Psoas muscle (tissue), 8 donors: ENCODE measurements around the gene ADRM1. TPM values are rescaled to one million over a fixed set of nuclear protein-coding genes. Genes with fewer than 3 reads are reported as not detected.
A peak's percentile ranks its signal among the peaks of the same experiment; 100 is the strongest.

ENCODE experiments used
- ATAC-seq, 4 donors: fragments of 200-7000 bp; cut with Tn5 transposase; one replicate each; pipeline ENCODE4 v1.9.1; 2020; ENCODE audit warnings: moderate library complexity in 3 of 4, mild to moderate bottlenecking in 2 of 4
- DNase-seq, 2 donors: peaks; one replicate each; pipeline ENCODE4 v3.0.0-alpha.2; 2020
- H3K27ac ChIP-seq: fragments of 200-600 bp; one replicate; pipeline ENCODE4 v1.8.0; 2022
- H3K27me3 ChIP-seq, 3 donors: fragments of 200-600 bp in 1 of 3; one replicate each; pipeline versions ENCODE4 v1.6.1 to v1.8.0; 2013 to 2022; ENCODE audit warnings: low read length in 2 of 3, mild to moderate bottlenecking in 2 of 3, moderate library complexity in 1 of 3; ENCODE audit not compliant: insufficient read depth in 3 of 3
- H3K36me3 ChIP-seq, 2 donors: fragments of 200-600 bp in 1 of 2; one replicate each; pipeline versions ENCODE4 v1.6.1 to v1.8.0; 2013 to 2022; ENCODE audit warnings: low read depth in 1 of 2, mild to moderate bottlenecking in 1 of 2, moderate library complexity in 1 of 2; ENCODE audit not compliant: insufficient read depth in 1 of 2
- H3K4me1 ChIP-seq: fragments of 200-600 bp; one replicate; pipeline ENCODE4 v1.8.0; 2022
- H3K4me3 ChIP-seq: fragments of 200-600 bp; one replicate; pipeline ENCODE4 v1.8.0; 2022; ENCODE audit warnings: mild to moderate bottlenecking
- H3K9me3 ChIP-seq: fragments of 200-600 bp; one replicate; pipeline ENCODE4 v1.8.0; 2022
- WGBS, 3 donors: extraction: QIAGEN DNeasy Blood & Tissue Kit; methylation state at CpG; one replicate each; pipeline versions ENCODE4 v1.1.6 to v1.1.7; 2013; 5-methylcytosine and 5-hydroxymethylcytosine counted together
- intact Hi-C, 2 donors: fragments of 100-400 bp; cut with DNase I; formaldehyde crosslinking; loops; one replicate each; pipeline versions ENCODE4 v1.11.0 to v1.14.2; 2022
- polyA plus RNA-seq, 3 donors: library from polyadenylated mRNA; stranded (reverse); fragments of 200-250 nt; gene quantifications; one replicate each; pipeline ENCODE4 v1.2.3, GENCODE V29; 2013
- total RNA-seq, 4 donors: library from RNA; stranded (reverse); fragmentation: NEBNext Ultra II Directional in 2 of 4; extraction: Animal tissue kit (Norgen Biotek cat#: 25700) in 2 of 4; gene quantifications; one replicate each; pipeline versions ENCODE4 v1.2.1 to v1.2.4, GENCODE V29; 2021 to 2023
- TF ChIP-seq, protein P1 (sequence below): fragments of 200-600 bp; IDR thresholded peaks from one replicate; pipeline ENCODE4 v1.8.0; 2022; ENCODE audit warnings: antibody characterized with exemption
- donor health status: healthy with polysubstance abuse.
- donor health status: DM: no; HTN: no; CAD: no; lungs with moderate emphysema.
- donor health status: Bipolar disorder and iron deficiency.
- donor health status: healthy.
- donor health status: DM: yes; HTN: yes; CAD: no.
- donor health status: DM: no; HTN: no; CAD: no.
- donor health status: DM: no; HTN: no; CAD: no.
- donor health status: DM: yes; HTN: yes; CAD: no.

ADRM1 gene
- total and polyA plus RNA-seq, 7 donors = 142 to 603 (median 280) TPM

DNA sequence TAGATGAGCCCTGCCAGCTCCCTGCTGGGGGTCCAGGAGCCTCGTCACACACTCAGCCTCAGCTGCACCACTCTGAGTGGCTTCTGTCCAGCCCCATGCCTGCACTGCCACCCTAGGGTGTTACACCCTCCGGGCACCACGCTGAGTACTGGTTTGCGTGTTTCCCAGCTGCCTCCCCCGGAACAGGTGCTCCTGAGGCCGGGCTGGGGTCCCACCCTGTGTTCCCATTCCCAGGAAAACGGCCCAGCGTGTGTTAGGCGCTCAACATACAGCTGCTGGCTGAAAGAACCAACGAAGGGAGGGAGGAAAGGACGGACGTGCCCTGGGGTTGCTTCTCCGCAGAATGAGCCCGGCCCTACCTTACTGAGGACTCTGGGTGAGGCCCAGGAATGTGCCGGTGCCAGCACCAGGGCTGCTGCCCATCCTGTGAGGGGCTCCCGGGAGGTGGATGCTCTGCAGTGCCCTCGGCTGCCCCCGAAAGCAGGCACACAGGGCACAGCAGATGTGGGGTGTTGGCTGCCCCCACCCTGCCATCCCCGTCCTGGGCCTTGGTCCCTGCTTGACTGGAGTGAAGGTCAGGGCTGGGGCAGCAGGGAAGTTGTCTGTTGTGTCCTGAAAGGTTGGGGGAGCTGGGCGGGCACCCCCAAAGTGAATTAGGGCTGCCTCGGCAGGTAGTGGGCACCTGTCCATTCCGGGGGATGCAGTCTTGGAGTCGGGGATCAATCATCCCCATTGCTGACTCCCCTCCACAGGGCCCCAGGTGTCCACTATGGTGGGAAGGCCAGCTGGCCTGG lies 48.0 kb downstream of the ADRM1 start:
- peak in 1 of 2 donors; percentile 12 for DNase-seq
- ATAC-seq = no peak
- Histone ChIP-seq H3K27ac (no peak overlapping the region), H3K4me3 (no peak overlapping the region), H3K36me3 (peaks cover 0 to 38% of the 10 kb centered on the region in 2 donors), H3K4me1 (peaks cover 43% of the 10 kb centered on the region), H3K27me3 (no peaks in the 10 kb centered on the region), H3K9me3 (no peaks in the 10 kb centered on the region)
- intact Hi-C loops = loop anchor here in 1 of 2 donors (5.0 kb wide), 1 partner anchor 49 kb away; the partner anchor contains the start of gene ADRM1
- 76 to 84% (median 78%) methylated on average over 23 of the region's 23 CpGs for WGBS, 3 donors
- TF ChIP-seq, protein P1, sequence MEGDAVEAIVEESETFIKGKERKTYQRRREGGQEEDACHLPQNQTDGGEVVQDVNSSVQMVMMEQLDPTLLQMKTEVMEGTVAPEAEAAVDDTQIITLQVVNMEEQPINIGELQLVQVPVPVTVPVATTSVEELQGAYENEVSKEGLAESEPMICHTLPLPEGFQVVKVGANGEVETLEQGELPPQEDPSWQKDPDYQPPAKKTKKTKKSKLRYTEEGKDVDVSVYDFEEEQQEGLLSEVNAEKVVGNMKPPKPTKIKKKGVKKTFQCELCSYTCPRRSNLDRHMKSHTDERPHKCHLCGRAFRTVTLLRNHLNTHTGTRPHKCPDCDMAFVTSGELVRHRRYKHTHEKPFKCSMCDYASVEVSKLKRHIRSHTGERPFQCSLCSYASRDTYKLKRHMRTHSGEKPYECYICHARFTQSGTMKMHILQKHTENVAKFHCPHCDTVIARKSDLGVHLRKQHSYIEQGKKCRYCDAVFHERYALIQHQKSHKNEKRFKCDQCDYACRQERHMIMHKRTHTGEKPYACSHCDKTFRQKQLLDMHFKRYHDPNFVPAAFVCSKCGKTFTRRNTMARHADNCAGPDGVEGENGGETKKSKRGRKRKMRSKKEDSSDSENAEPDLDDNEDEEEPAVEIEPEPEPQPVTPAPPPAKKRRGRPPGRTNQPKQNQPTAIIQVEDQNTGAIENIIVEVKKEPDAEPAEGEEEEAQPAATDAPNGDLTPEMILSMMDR = no peak

GRCh38 chr20:62351469-62352401 lies 48.9 kb downstream of the ADRM1 start:
- H3K27ac ChIP-seq = peak overlapping the region; percentile 82
- no peak overlapping the region for H3K4me3 ChIP-seq
- H3K36me3 ChIP-seq = peaks cover 0 to 30% of the 10 kb centered on the region in 2 donors
- TF ChIP-seq, protein P1 = no peak
- no peaks in the 10 kb centered on the region for H3K27me3 ChIP-seq
- ATAC-seq (no peak), DNase-seq (peak in 1 of 2 donors; percentile 17)
- WGBS, 3 donors = 88 to 90% (median 89%) methylated on average over 59 to 60 of the region's 60 CpGs
- intact Hi-C loops = loop anchor here in 1 of 2 donors (5.0 kb wide), 1 partner anchor 49 kb away; the partner anchor contains the start of gene ADRM1
- H3K9me3 ChIP-seq = no peaks in the 10 kb centered on the region
- H3K4me1 ChIP-seq = peaks cover 49% of the 10 kb centered on the region

- DNase-seq = peak; percentile 91 to 96
- peak overlapping the region; percentile 82 for H3K27ac ChIP-seq
- H3K4me3 ChIP-seq = peak overlapping the region; percentile 34
- TF ChIP-seq, protein P1 = peak; percentile 38
- H3K9me3 ChIP-seq = no peaks in the 10 kb centered on the region
- peaks cover 0 to 30% of the 10 kb centered on the region in 2 donors for H3K36me3 ChIP-seq
- no peaks in the 10 kb centered on the region for H3K27me3 ChIP-seq
- H3K4me1 ChIP-seq = peaks cover 51% of the 10 kb centered on the region
- 35 to 55% (median 38%) methylated on average over 37 to 43 of the region's 43 CpGs for WGBS, 3 donors
- intact Hi-C loops = loop anchor here in 1 of 2 donors (5.0 kb wide), 1 partner anchor 50 kb away; the partner anchor contains the start of gene ADRM1
- peak; percentile 82 to 87 (median 86) for ATAC-seq
These were observed 49.8 kb downstream of the ADRM1 start for GRCh38 chr20:62352402-62353288.
